DND-41 (cell line): ENCODE data around the gene ZMIZ1.

Experiments used
- ATAC-seq: fragments of 200-7000 bp; cut with Tn5 transposase; 3 replicates; pipeline ENCODE4 v1.9.1; 2021; ENCODE audit warnings: low read depth; ENCODE audit not compliant: insufficient read depth
- DNase-seq: peaks from one replicate; pipeline ENCODE4 v3.0.0-alpha.2; 2020
- H2AFZ ChIP-seq: 2 replicates; pipeline ENCODE4 v1.6.0; 2012; ENCODE audit warnings: low read depth, low read length
- H3K27ac ChIP-seq: 2 replicates; pipeline ENCODE4 v1.5.1; 2012; ENCODE audit warnings: low read length, inconsistent platforms
- H3K27me3 ChIP-seq: fragments of 200-600 bp; sonication (generic); 2 replicates; pipeline ENCODE4 v1.6.0; 2012; ENCODE audit warnings: low read length, mild to moderate bottlenecking, inconsistent platforms; ENCODE audit not compliant: insufficient read depth, poor library complexity
- H3K36me3 ChIP-seq: 2 replicates; pipeline ENCODE4 v1.5.1; 2012; ENCODE audit warnings: low read length, inconsistent platforms; ENCODE audit not compliant: insufficient read depth
- H3K4me1 ChIP-seq: 2 replicates; pipeline ENCODE4 v1.5.1; 2012; ENCODE audit warnings: mild to moderate bottlenecking, low read length; ENCODE audit not compliant: insufficient read depth
- H3K4me2 ChIP-seq: 2 replicates; pipeline ENCODE4 v1.6.0; 2012; ENCODE audit warnings: mild to moderate bottlenecking, moderate library complexity, low read length, inconsistent platforms; ENCODE audit not compliant: insufficient read depth
- H3K4me3 ChIP-seq, 2 experiments: fragments of 200-600 bp in 1 of 2; shearing (Covaris generic) in 1 of 2; 2 replicates each; pipeline ENCODE4 v1.5.1; 2012 to 2016; ENCODE audit warnings: inconsistent platforms in 2 of 2, low read length in 2 of 2, mild to moderate bottlenecking in 2 of 2, low read depth in 1 of 2, moderate library complexity in 1 of 2
- H3K79me2 ChIP-seq: 2 replicates; pipeline ENCODE4 v1.6.0; 2012; ENCODE audit warnings: low read length, inconsistent platforms; ENCODE audit not compliant: insufficient read depth
- H3K9ac ChIP-seq: 2 replicates; pipeline ENCODE4 v1.6.0; 2012; ENCODE audit warnings: low read depth, mild to moderate bottlenecking, inconsistent platforms, low read length, moderate library complexity
- H3K9me3 ChIP-seq: 2 replicates; pipeline ENCODE4 v1.5.1; 2012; ENCODE audit warnings: low read length, moderate library complexity, mild to moderate bottlenecking, inconsistent platforms; ENCODE audit not compliant: insufficient read depth, severe bottlenecking
- H4K20me1 ChIP-seq: 2 replicates; pipeline ENCODE4 v1.6.0; 2012; ENCODE audit warnings: low read length; ENCODE audit not compliant: insufficient read depth
- CTCF ChIP-seq: IDR thresholded peaks from 2 replicates; pipeline ENCODE4 v1.5.1; 2012; ENCODE audit warnings: borderline replicate concordance, low read length, moderate library complexity, mild to moderate bottlenecking; ENCODE audit not compliant: poor library complexity, severe bottlenecking; ENCODE audit errors: extremely low read depth
- EZH2 ChIP-seq: IDR thresholded peaks from 3 replicates; pipeline ENCODE4 v1.6.1; 2012; ENCODE audit warnings: borderline replicate concordance, low read depth, mild to moderate bottlenecking, moderate library complexity, low read length, inconsistent platforms; ENCODE audit not compliant: severe bottlenecking

Gene ZMIZ1

GRCh38 chr10:79072994-79073645, 4.4 kb downstream of the ZMIZ1 start:
- H3K4me3 ChIP-seq = no peak overlapping the region
- peaks cover 75% of the 10 kb centered on the region for H4K20me1 ChIP-seq
- H3K27ac ChIP-seq = no peak overlapping the region
- no peak overlapping the region for H2AFZ ChIP-seq
- peaks cover 87% of the 10 kb centered on the region for H3K79me2 ChIP-seq
- TF ChIP-seq EZH2 (no peak), CTCF (no peak)
- H3K9ac ChIP-seq = no peak overlapping the region
- ATAC-seq = no peak
- H3K4me2 ChIP-seq = peak overlapping the region; percentile 15; the same call in 1 of the 2 replicates
- H3K4me1 ChIP-seq = peaks cover 25% of the 10 kb centered on the region
- no peaks in the 10 kb centered on the region for H3K27me3 ChIP-seq
- H3K36me3 ChIP-seq = no peaks in the 10 kb centered on the region
- DNase-seq = no peak
- no peaks in the 10 kb centered on the region for H3K9me3 ChIP-seq

- Histone ChIP-seq H3K4me1 (peaks cover 21% of the 10 kb centered on the region), H2AFZ (no peak overlapping the region), H3K4me3 (no peak overlapping the region), H3K4me2 (no peak overlapping the region), H3K27me3 (no peaks in the 10 kb centered on the region), H3K27ac (no peak overlapping the region; the same call in 1 of the 2 replicates), H3K9ac (no peak overlapping the region), H3K79me2 (peaks cover 95% of the 10 kb centered on the region), H3K36me3 (no peaks in the 10 kb centered on the region), H4K20me1 (peaks cover 82% of the 10 kb centered on the region), H3K9me3 (no peaks in the 10 kb centered on the region)
- ATAC-seq = no peak
- no peak for DNase-seq
- TF ChIP-seq EZH2 = no peak
- no peak for TF ChIP-seq CTCF
Observed at GRCh38 chr10:79073784-79074432, 5.1 kb downstream of the ZMIZ1 start.

GRCh38 chr10:79074732-79075131, 6.0 kb downstream of the ZMIZ1 start:
- Histone ChIP-seq H3K4me2 (no peak overlapping the region), H3K79me2 (peaks cover 99% of the 10 kb centered on the region), H3K27me3 (no peaks in the 10 kb centered on the region), H2AFZ (no peak overlapping the region), H3K27ac (no peak overlapping the region; the same call in 1 of the 2 replicates), H3K4me1 (peaks cover 21% of the 10 kb centered on the region), H3K9ac (no peak overlapping the region), H4K20me1 (peaks cover 86% of the 10 kb centered on the region), H3K9me3 (no peaks in the 10 kb centered on the region), H3K36me3 (no peaks in the 10 kb centered on the region), H3K4me3 (no peak overlapping the region)
- DNase-seq (no peak), ATAC-seq (no peak)
- TF ChIP-seq EZH2 (no peak), CTCF (no peak)
